Stimulated activated naive CD4-positive, alpha-beta T cell treated with Interleukin-2 at 50 U/mL for 16 hours (primary cell): ENCODE results near the gene EIF2S1.
"Not testable (repeated sequence)": the region's sequence is repeated elsewhere in the genome, so short reads cannot be mapped to it uniquely, and the experiment has no call there.

Experiments
- DNase-seq: peaks from one replicate; lab custom pipeline; 2025; lab: John Stamatoyannopoulos, UW

Gene EIF2S1

GRCh38 chr14:67359775-67360469 lies at the start of gene EIF2S1, which contains the start of gene ATP6V1D:
Gene EIF2S1 (plus strand): TSS chr14:67360328. CDS start chr14:67364768, 4,440 bp downstream.
Gene ATP6V1D (minus strand): TSS chr14:67359804. CDS start chr14:67359698, 106 bp downstream.
- peak; percentile 99 for DNase-seq

- DNase-seq, result no peak
These were observed 48.3 kb upstream of the EIF2S1 start for GRCh38 chr14:67311868-67312267.

- DNase-seq, result no peak
These were observed 47.0 kb upstream of the EIF2S1 start for GRCh38 chr14:67313153-67313552.

GRCh38 chr14:67317822-67318221 lies 42.3 kb upstream of the EIF2S1 start:
- DNase-seq, result no peak

- DNase-seq, result no peak
These were observed 41.0 kb upstream of the EIF2S1 start for GRCh38 chr14:67319142-67319541.

- DNase-seq, result not testable (repeated sequence)
These were observed 30.5 kb upstream of the EIF2S1 start for GRCh38 chr14:67329666-67330065.

GRCh38 chr14:67331368-67332125 lies 28.6 kb upstream of the EIF2S1 start:
- no peak for DNase-seq

- DNase-seq, result no peak
These were observed 27.7 kb upstream of the EIF2S1 start for GRCh38 chr14:67332468-67332867.

GRCh38 chr14:67335781-67336180 lies 24.3 kb upstream of the EIF2S1 start:
- DNase-seq, result no peak

- not testable (repeated sequence) for DNase-seq
These were observed 18.9 kb upstream of the EIF2S1 start for GRCh38 chr14:67341231-67341630.

GRCh38 chr14:67343601-67344230 lies 16.4 kb upstream of the EIF2S1 start:
- DNase-seq, result no peak

- DNase-seq, result no peak
These were observed 14.5 kb upstream of the EIF2S1 start for GRCh38 chr14:67345583-67345982.

GRCh38 chr14:67352055-67352454 lies 8.1 kb upstream of the EIF2S1 start:
- DNase-seq, result no peak

GRCh38 chr14:67357186-67357968 lies 2.8 kb upstream of the EIF2S1 start:
- DNase-seq, result no peak

- DNase-seq, result no peak
These were observed 2.2 kb upstream of the EIF2S1 start for GRCh38 chr14:67357969-67358354.

- no peak for DNase-seq
These were observed 979 bp upstream of the EIF2S1 start for GRCh38 chr14:67358924-67359774.

GRCh38 chr14:67360470-67361206 lies 510 bp downstream of the EIF2S1 start:
- DNase-seq, result no peak

GRCh38 chr14:67365476-67365875 lies 5.3 kb downstream of the EIF2S1 start:
- no peak for DNase-seq

GRCh38 chr14:67370830-67371229 lies 10.7 kb downstream of the EIF2S1 start:
- no peak for DNase-seq
